Chondrocyte (in vitro differentiated cells): ENCODE data around the gene RASAL2. TPM values are rescaled to one million over a fixed set of nuclear protein-coding genes. Genes with fewer than 3 reads are reported as not detected.

Experiments
- DNase-seq: peaks from one replicate; pipeline ENCODE4 v3.0.0; 2021; ENCODE audit warnings: mixed read lengths, low spot score
- H3K27ac Mint-ChIP-seq: one replicate; pipeline ENCODE4 v1.8.0; 2021; ENCODE audit warnings: mild to moderate bottlenecking, moderate library complexity, mixed read lengths; ENCODE audit not compliant: unreplicated experiment
- H3K27me3 Mint-ChIP-seq: 2 replicates; pipeline ENCODE4 v1.8.0; 2021; ENCODE audit warnings: low read depth, mixed read lengths
- H3K36me3 Mint-ChIP-seq: 2 replicates; pipeline ENCODE4 v1.8.0; 2021; ENCODE audit warnings: low read depth, mixed read lengths
- H3K4me1 Mint-ChIP-seq: 2 replicates; pipeline ENCODE4 v1.8.0; 2021; ENCODE audit warnings: low read depth, mild to moderate bottlenecking, mixed read lengths
- H3K4me3 Mint-ChIP-seq: one replicate; pipeline ENCODE4 v1.8.0; 2021; ENCODE audit warnings: mild to moderate bottlenecking, moderate library complexity, mixed read lengths; ENCODE audit not compliant: unreplicated experiment
- H3K9me3 Mint-ChIP-seq: 2 replicates; pipeline ENCODE4 v1.8.0; 2021; ENCODE audit warnings: low read depth, mixed read lengths
- total RNA-seq: library from RNA; stranded (reverse); gene quantifications from 3 replicates; pipeline ENCODE4 v1.2.1, GENCODE V29; 2021
- TF ChIP-seq, protein P1 (sequence below): fragments of 200-600 bp; sonication (generic); IDR thresholded peaks from 2 replicates; pipeline ENCODE4 v1.5.0; 2021; ENCODE audit warnings: antibody characterized with exemption, mild to moderate bottlenecking, moderate library complexity

RASAL2 gene
- total RNA-seq, 1 donor from 2014 or later = 40.1 TPM

DNA sequence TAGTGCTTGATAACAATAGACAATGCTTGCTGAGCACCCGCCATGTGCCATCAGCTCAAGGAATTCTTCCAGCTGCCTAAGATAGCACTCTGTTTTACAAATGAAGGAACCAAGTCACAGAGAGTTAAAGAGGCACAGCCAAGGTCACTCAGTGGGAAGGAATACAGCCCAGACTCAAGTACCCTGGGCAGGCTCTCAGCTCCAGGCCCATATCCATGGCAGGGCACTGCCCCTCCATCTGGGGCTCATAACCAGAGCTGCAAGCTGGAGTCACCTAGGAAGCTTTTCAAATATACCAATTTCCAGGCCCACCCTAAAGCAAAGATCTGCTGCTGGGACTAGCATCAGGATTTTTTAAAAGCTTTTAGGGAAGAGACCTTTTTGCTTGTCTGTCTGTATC, 401.3 kb downstream of the RASAL2 start:
- no peaks in the 10 kb centered on the region for H3K27me3 Mint-ChIP-seq
- no peak for DNase-seq
- H3K27ac Mint-ChIP-seq = no peak overlapping the region
- no peaks in the 10 kb centered on the region for H3K9me3 Mint-ChIP-seq
- TF ChIP-seq, protein P1, sequence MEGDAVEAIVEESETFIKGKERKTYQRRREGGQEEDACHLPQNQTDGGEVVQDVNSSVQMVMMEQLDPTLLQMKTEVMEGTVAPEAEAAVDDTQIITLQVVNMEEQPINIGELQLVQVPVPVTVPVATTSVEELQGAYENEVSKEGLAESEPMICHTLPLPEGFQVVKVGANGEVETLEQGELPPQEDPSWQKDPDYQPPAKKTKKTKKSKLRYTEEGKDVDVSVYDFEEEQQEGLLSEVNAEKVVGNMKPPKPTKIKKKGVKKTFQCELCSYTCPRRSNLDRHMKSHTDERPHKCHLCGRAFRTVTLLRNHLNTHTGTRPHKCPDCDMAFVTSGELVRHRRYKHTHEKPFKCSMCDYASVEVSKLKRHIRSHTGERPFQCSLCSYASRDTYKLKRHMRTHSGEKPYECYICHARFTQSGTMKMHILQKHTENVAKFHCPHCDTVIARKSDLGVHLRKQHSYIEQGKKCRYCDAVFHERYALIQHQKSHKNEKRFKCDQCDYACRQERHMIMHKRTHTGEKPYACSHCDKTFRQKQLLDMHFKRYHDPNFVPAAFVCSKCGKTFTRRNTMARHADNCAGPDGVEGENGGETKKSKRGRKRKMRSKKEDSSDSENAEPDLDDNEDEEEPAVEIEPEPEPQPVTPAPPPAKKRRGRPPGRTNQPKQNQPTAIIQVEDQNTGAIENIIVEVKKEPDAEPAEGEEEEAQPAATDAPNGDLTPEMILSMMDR = no peak
- no peaks in the 10 kb centered on the region for H3K4me1 Mint-ChIP-seq
- H3K4me3 Mint-ChIP-seq = no peak overlapping the region
- H3K36me3 Mint-ChIP-seq = no peaks in the 10 kb centered on the region

DNA sequence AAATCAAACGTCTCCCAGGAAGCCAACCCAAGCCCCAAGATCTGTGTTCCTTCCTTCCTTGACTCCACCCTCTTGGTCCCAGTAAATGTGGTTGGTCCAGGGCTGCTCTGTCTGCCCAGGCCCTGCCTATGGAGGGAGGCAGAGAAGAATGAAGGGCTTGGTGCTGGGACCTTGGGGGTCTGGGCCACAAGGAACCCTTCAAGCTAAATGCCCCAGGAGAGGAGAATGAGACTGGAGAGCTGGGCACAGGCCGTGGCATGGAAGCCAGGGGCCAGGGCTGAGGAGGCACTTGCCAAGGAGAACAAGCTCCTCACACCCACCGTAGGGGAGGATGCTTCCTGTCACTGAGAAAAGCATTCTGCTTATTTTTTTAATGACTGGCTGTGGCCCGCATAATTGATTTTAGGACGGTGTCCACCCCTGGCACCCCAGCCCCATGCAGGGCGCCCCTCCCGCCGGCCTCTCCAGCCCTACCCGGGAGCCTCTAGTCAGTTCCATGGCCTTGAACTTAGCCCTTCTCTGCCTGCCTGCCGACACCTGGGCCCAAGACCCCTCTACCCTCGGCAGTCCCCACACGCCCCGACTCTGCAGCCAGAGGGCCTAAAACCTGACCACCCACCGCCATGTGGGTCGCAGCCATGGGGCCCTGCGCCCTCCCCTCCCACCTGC, 402.0 kb downstream of the RASAL2 start:
- no peaks in the 10 kb centered on the region for H3K9me3 Mint-ChIP-seq
- no peaks in the 10 kb centered on the region for H3K4me1 Mint-ChIP-seq
- TF ChIP-seq, protein P1 = no peak
- H3K36me3 Mint-ChIP-seq = no peaks in the 10 kb centered on the region
- H3K27ac Mint-ChIP-seq = no peak overlapping the region
- no peak for DNase-seq
- H3K27me3 Mint-ChIP-seq = no peaks in the 10 kb centered on the region
- H3K4me3 Mint-ChIP-seq = no peak overlapping the region

DNA sequence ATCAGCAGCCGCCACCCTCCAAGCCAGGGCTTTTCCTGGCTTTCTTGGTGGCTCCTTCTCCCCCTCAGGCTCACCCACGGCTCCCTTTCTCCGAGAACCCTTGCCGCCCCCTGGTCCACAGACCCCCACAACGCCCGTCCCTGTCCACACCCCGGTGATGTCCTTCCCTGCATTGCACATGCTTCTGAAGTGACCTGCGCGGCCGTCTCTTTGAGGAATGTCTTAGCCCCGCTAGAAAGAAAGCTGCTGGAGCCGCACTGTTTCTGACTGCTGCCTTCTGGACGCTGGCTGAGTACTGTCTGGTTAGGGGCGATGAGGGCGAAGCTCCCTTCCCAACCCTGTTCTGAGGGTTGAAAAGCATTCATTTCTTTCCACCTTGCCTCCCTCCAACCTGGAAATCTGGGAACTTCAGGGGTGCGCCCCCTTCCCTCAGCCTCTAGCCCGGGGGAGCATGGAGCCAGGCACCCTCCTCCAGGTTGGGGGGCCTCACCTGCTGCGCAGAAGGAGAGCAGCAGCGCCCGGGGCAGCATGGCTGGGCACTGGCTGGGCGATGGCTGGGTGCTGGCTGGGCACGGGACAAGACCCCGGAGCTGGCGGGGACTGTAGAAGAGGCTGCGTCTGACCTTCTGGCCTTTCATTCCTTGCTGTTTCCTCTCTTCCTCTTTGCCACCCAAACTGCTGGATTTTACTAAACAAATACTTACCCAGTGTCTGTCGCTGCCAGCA, 402.7 kb downstream of the RASAL2 start, which contains the start of gene CLEC20A:
CLEC20A (minus strand) TSS at position 555 of the 726 bp plus-strand sequence; CDS start at position 530, 25 bp downstream.
- TF ChIP-seq, protein P1 = no peak
- no peak for DNase-seq
- no peak within 1 kb of the TSS for H3K4me3 Mint-ChIP-seq
- H3K4me1 Mint-ChIP-seq = no peaks in the 10 kb centered on the region
- no peaks in the 10 kb centered on the region for H3K9me3 Mint-ChIP-seq
- H3K36me3 Mint-ChIP-seq = no peaks in the 10 kb centered on the region
- no peaks in the 10 kb centered on the region for H3K27me3 Mint-ChIP-seq
- H3K27ac Mint-ChIP-seq = no peak within 1 kb of the TSS

DNA sequence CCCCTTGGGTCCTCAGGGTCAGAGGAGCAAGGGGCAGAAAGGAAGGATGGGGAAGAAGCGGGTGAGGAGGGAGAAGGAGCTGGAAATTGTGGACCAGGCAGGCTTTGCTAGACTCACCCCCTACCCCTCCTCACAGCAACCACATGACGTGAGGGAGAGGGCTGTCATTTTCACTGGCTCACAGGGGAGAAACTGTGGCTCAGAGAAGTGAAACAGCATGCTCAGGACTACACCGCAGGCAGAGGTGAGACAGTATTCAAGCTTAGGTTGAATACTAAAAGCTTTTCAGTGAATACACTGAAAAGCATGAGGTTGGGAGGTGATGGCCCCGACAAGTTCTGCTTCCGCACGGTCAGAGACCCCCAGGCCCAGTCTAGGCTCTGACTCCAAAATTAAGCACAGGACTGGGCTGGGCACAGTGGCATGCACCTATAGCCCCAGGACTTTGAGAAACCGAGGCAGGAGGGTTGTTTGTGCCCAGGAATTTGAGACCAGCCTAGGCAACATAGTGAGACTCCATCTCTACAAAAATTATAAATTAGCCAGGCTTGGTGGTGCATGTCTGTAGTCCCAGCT, 404.1 kb downstream of the RASAL2 start:
- no peak for DNase-seq
- Mint-ChIP-seq H3K4me1 (no peaks in the 10 kb centered on the region), H3K4me3 (no peak overlapping the region), H3K36me3 (no peaks in the 10 kb centered on the region), H3K27me3 (no peaks in the 10 kb centered on the region), H3K27ac (no peak overlapping the region), H3K9me3 (no peaks in the 10 kb centered on the region)
- TF ChIP-seq, protein P1 = no peak

DNA sequence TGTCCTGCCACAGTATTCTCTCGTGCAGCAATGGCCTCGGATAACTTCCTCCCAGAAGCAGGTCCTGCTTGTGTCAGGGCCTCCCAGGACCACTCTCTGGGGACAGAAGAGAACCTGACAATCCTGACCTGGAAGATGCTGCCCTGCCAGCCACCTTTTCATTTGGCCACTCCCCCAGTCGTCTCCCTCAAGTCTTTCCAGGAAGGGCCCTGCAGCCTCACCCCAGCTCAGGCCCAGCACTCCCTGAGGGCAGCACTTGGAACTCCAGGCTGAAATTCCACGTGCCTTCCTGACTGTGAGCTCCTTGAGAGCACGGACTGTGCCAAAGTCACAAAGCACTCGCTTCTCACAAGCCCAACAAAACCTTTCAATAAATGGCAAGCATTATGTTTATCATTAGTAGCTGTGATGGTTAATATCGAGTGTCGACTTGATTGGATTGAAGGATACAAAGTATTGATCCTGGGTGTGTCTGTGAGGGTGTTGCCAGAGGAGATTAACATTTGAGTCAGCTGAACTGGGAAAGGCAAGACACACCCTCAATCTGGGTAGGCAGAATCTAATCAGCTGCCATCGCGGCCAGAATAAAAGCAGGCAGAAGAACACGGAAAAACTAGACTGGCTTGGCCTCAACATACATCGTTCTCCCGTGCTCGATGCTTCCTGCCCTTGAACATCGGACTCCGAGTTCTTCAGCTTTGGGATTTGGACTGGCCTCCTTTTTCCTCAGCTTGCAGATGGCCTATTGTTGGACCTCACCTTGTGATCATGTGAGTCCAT, 405.2 kb downstream of the RASAL2 start:
- Mint-ChIP-seq H3K27ac (no peak overlapping the region), H3K4me1 (no peaks in the 10 kb centered on the region), H3K36me3 (no peaks in the 10 kb centered on the region), H3K4me3 (no peak overlapping the region), H3K27me3 (no peaks in the 10 kb centered on the region), H3K9me3 (no peaks in the 10 kb centered on the region)
- TF ChIP-seq, protein P1 = no peak
- no peak for DNase-seq
